A549 (cell line): ENCODE results near the gene GOSR2. TPM values are rescaled to one million over a fixed set of nuclear protein-coding genes. Genes with fewer than 3 reads are reported as not detected.

Source experiments
- ATAC-seq, 2 experiments: fragments of 200-7000 bp in 1 of 2; fragments of >200 bp in 1 of 2; cut with Nextera tagmentation in 1 of 2; cut with Tn5 transposase in 1 of 2; 3 replicates each; pipeline versions ENCODE4 v1.8.0 to v1.9.1; 2018 to 2020; ENCODE audit warnings: mild to moderate bottlenecking in 1 of 2, moderate library complexity in 1 of 2
- CTCF ChIA-PET: fragments of 300-600 bp; sonication (Branson Sonifier 250); formaldehyde crosslinking; extraction: SDS; loops from one replicate; lab custom pipeline; 2021; ENCODE audit warnings: antibody characterized with exemption, inconsistent platforms; lab: Yijun Ruan, JAX
- POLR2A ChIA-PET: fragments of 350-600 bp; formaldehyde crosslinking; extraction: SDS; loops from one replicate; lab custom pipeline; 2021; ENCODE audit warnings: antibody characterized with exemption, inconsistent platforms; lab: Yijun Ruan, JAX
- DNase-seq, 2 experiments: peaks; one replicate each; pipeline versions ENCODE4 v3.0.0 to v3.0.0-alpha.2; 2011 to 2016; ENCODE audit warnings: low read depth in 1 of 2, low spot score in 1 of 2
- FAIRE-seq: peaks from 2 replicates; lab custom pipeline; 2011; peaks lifted over from hg19 to GRCh38; lab: Jason Lieb, UNC
- H3K27ac ChIP-seq, 2 experiments: fragments of >200 bp; sonication (Bioruptor Twin); formaldehyde crosslinking; 3 replicates each; pipeline ENCODE4 v1.5.1; 2016 to 2017
- H3K4me1 ChIP-seq: fragments of >200 bp; sonication (Bioruptor Twin); formaldehyde crosslinking; 3 replicates; pipeline ENCODE4 v1.6.1; 2016
- H3K4me2 ChIP-seq: fragments of >200 bp; sonication (Bioruptor Twin); formaldehyde crosslinking; 3 replicates; pipeline ENCODE4 v1.6.1; 2016
- H3K4me3 ChIP-seq: fragments of >200 bp; sonication (Bioruptor Twin); formaldehyde crosslinking; 3 replicates; pipeline ENCODE4 v1.5.1; 2016
- H3K9me3 ChIP-seq: fragments of >200 bp; sonication (Bioruptor Twin); formaldehyde crosslinking; 3 replicates; pipeline ENCODE4 v1.6.1; 2016
- CHD4 ChIP-seq: fragments of 200-600 bp; sonication (generic); IDR thresholded peaks from 2 replicates; pipeline ENCODE4 v1.6.1; 2016; ENCODE audit warnings: antibody characterized with exemption, mild to moderate bottlenecking, borderline replicate concordance
- EHF ChIP-seq: fragments of 250-450 bp; sonication (Bioruptor Pico); IDR thresholded peaks from 2 replicates; pipeline ENCODE4 v1.5.0; 2020; ENCODE audit warnings: mild to moderate bottlenecking
- FOXS1 ChIP-seq: fragments of 250-450 bp; sonication (Bioruptor Pico); IDR thresholded peaks from 2 replicates; pipeline ENCODE4 v1.5.0; 2020; ENCODE audit warnings: mild to moderate bottlenecking, moderate library complexity
- GATA3 ChIP-seq: IDR thresholded peaks from 2 replicates; pipeline ENCODE4 v1.6.1; 2012; ENCODE audit warnings: borderline replicate concordance
- HES2 ChIP-seq: fragments of >200 bp; sonication (Bioruptor Twin); formaldehyde crosslinking; IDR thresholded peaks from 2 replicates; pipeline ENCODE4 v1.6.1; 2016
- HEYL ChIP-seq: fragments of 250-450 bp; sonication (Bioruptor Pico); IDR thresholded peaks from 2 replicates; pipeline ENCODE4 v1.8.0; 2021; ENCODE audit warnings: mild to moderate bottlenecking, moderate library complexity
- KDM5A ChIP-seq: fragments of 200-600 bp; sonication (generic); IDR thresholded peaks from 2 replicates; pipeline ENCODE4 v1.6.1; 2016; ENCODE audit warnings: antibody characterized with exemption, mild to moderate bottlenecking
- MAX ChIP-seq: IDR thresholded peaks from 2 replicates; pipeline ENCODE4 v1.6.1; 2012
- MAZ ChIP-seq: fragments of 150-350 bp; IDR thresholded peaks from 2 replicates; pipeline ENCODE4 v1.6.1; 2014; ENCODE audit warnings: antibody characterized with exemption, low read depth, low read length, borderline replicate concordance
- POLR2A ChIP-seq: IDR thresholded peaks from 2 replicates; pipeline ENCODE4 v1.6.1; 2012; ENCODE audit warnings: mild to moderate bottlenecking, low read length
- POLR2AphosphoS2 ChIP-seq: conservative IDR thresholded peaks from 2 replicates; pipeline ENCODE4 v1.6.1; 2012; ENCODE audit warnings: low read length, improper control_type of control experiment, inconsistent platforms
- RAD21 ChIP-seq, 2 experiments: fragments of >200 bp in 1 of 2; sonication (Bioruptor Twin) in 1 of 2; formaldehyde crosslinking in 1 of 2; IDR thresholded peaks in 1 of 2; conservative IDR thresholded peaks in 1 of 2; 2 replicates in 1 of 2; 3 replicates in 1 of 2; pipeline ENCODE4 v1.6.1; 2012 to 2018; ENCODE audit warnings: inconsistent platforms in 1 of 2
- RCOR1 ChIP-seq: fragments of 150-350 bp; IDR thresholded peaks from 2 replicates; pipeline ENCODE4 v1.6.1; 2014; ENCODE audit warnings: antibody characterized with exemption, low read length, low read depth
- SREBF2 ChIP-seq: fragments of 450-650 bp; IDR thresholded peaks from 2 replicates; pipeline ENCODE4 v1.6.1; 2014; ENCODE audit warnings: mild to moderate bottlenecking, moderate library complexity
- TP53 ChIP-seq: fragments of 250-450 bp; sonication (Bioruptor Pico); IDR thresholded peaks from 2 replicates; pipeline ENCODE4 v1.5.0; 2021; ENCODE audit warnings: mild to moderate bottlenecking, moderate library complexity
- ZC3H11A ChIP-seq: fragments of 450-650 bp; IDR thresholded peaks from 2 replicates; pipeline ENCODE4 v1.6.1; 2014; ENCODE audit warnings: antibody characterized with exemption, mild to moderate bottlenecking
- ZFP36 ChIP-seq: fragments of 450-650 bp; IDR thresholded peaks from 2 replicates; pipeline ENCODE4 v1.6.1; 2014; ENCODE audit warnings: borderline replicate concordance; ENCODE audit not compliant: partially characterized antibody
- WGBS: methylation state at CpG from one replicate; pipeline ENCODE4 v1.1.6; 2017; ENCODE audit errors: missing lambda C conversion rate; 5-methylcytosine and 5-hydroxymethylcytosine counted together
- polyA plus RNA-seq, 4 experiments: library from polyadenylated mRNA; depleted of rRNA in 3 of 4; stranded (reverse); fragments of >200 nt; fragmentation: RNase III in 1 of 4; extraction: RNeasy Plus Mini Kit Qiagen cat#74134 plus additional on column Dnase treatment in 1 of 4; gene quantifications; 2 replicates in 3 of 4; 3 replicates in 1 of 4; pipeline ENCODE4 v1.2.3, GENCODE V29; 2011 to 2017
- TF ChIP-seq, protein P1 (sequence below): fragments of 150-350 bp; IDR thresholded peaks from 2 replicates; pipeline ENCODE4 v1.6.1; 2014; ENCODE audit warnings: low read depth, mild to moderate bottlenecking, low read length
- TF ChIP-seq, protein P2 (sequence below): fragments of 450-650 bp; IDR thresholded peaks from 2 replicates; pipeline ENCODE4 v1.6.1; 2014; ENCODE audit warnings: antibody characterized with exemption
- TF ChIP-seq, protein P3 (sequence below): fragments of 250-450 bp; sonication (Bioruptor Pico); IDR thresholded peaks from 2 replicates; pipeline ENCODE4 v1.5.0; 2020; ENCODE audit warnings: low read depth, mild to moderate bottlenecking, moderate library complexity
- TF ChIP-seq, protein P4 (sequence below): fragments of 200-600 bp; sonication (generic); IDR thresholded peaks from 2 replicates; pipeline ENCODE4 v1.6.1; 2016; ENCODE audit warnings: antibody characterized with exemption, mild to moderate bottlenecking, moderate library complexity
- TF ChIP-seq, protein P5 (sequence below): fragments of >200 bp; sonication (Bioruptor Twin); formaldehyde crosslinking; IDR thresholded peaks from 3 replicates; pipeline ENCODE4 v1.5.1; 2016
- TF ChIP-seq, protein P6 (sequence below): fragments of >200 bp; sonication (Bioruptor Twin); formaldehyde crosslinking; IDR thresholded peaks from 3 replicates; pipeline ENCODE4 v1.6.1; 2016

The GOSR2 gene
- polyA plus RNA-seq, 2 of the 4 experiments (the other 2 are of a cell fraction): 36.9 to 68.3 TPM

GRCh38 chr17:46976626-46977270 lies 53.8 kb downstream of the GOSR2 start:
- 74% methylated on average over 14 of the region's 14 CpGs for WGBS
- ATAC-seq (no peak; a peak in 1 of 6 replicates), DNase-seq (peak in 1 of 2 experiments; percentile 48), FAIRE-seq (no peak)
- H3K9me3 ChIP-seq: no peaks in the 10 kb centered on the region
- no peak overlapping the region for H3K27ac ChIP-seq
- POLR2A ChIA-PET: no interaction called here
- H3K4me3 ChIP-seq: no peak overlapping the region
- H3K4me2 ChIP-seq: no peak overlapping the region
- TF ChIP-seq ZC3H11A (no peak), SREBF2 (no peak), GATA3 (no peak), MAZ (no peak), ZFP36 (no peak), MAX (no peak), RCOR1 (no peak), FOXS1 (CRISPR knock-in tag) (no peak), HES2 (no peak), EHF (CRISPR knock-in tag) (no peak), CHD4 (no peak)
- TF ChIP-seq, protein P1, sequence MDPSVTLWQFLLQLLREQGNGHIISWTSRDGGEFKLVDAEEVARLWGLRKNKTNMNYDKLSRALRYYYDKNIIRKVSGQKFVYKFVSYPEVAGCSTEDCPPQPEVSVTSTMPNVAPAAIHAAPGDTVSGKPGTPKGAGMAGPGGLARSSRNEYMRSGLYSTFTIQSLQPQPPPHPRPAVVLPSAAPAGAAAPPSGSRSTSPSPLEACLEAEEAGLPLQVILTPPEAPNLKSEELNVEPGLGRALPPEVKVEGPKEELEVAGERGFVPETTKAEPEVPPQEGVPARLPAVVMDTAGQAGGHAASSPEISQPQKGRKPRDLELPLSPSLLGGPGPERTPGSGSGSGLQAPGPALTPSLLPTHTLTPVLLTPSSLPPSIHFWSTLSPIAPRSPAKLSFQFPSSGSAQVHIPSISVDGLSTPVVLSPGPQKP: no peak
- TF ChIP-seq, protein P2, sequence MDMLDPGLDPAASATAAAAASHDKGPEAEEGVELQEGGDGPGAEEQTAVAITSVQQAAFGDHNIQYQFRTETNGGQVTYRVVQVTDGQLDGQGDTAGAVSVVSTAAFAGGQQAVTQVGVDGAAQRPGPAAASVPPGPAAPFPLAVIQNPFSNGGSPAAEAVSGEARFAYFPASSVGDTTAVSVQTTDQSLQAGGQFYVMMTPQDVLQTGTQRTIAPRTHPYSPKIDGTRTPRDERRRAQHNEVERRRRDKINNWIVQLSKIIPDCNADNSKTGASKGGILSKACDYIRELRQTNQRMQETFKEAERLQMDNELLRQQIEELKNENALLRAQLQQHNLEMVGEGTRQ: no peak
- TF ChIP-seq, protein P3, sequence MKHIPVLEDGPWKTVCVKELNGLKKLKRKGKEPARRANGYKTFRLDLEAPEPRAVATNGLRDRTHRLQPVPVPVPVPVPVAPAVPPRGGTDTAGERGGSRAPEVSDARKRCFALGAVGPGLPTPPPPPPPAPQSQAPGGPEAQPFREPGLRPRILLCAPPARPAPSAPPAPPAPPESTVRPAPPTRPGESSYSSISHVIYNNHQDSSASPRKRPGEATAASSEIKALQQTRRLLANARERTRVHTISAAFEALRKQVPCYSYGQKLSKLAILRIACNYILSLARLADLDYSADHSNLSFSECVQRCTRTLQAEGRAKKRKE (CRISPR knock-in tag): no peak
- CTCF ChIA-PET: interaction anchor here (1.0 to 32.4 kb wide), 3 partner anchors 13 to 25 kb away, joined by 3 to 460 read pairs (median 6); no protein-coding TSS in a partner anchor
- 0 out of 3 replicates have a peak, but pooled peaks cover 2% of the 10 kb centered on the region for H3K4me1 ChIP-seq

- no peak overlapping the region for H3K4me2 ChIP-seq
- TF ChIP-seq POLR2AphosphoS2 (no peak), HEYL (CRISPR knock-in tag) (no peak), RAD21 (conservative IDR thresholded peaks at IDR 0.05 in 1 of 2, IDR thresholded peaks at IDR 0.05 in 1 of 2) (peak; percentile 18 to 21; a peak in 1 of 5 replicates), MAX (peak; percentile 32; the same call in 1 of the 2 replicates), TP53 (CRISPR knock-in tag) (no peak), KDM5A (no peak), POLR2A (no peak)
- TF ChIP-seq, protein P4, sequence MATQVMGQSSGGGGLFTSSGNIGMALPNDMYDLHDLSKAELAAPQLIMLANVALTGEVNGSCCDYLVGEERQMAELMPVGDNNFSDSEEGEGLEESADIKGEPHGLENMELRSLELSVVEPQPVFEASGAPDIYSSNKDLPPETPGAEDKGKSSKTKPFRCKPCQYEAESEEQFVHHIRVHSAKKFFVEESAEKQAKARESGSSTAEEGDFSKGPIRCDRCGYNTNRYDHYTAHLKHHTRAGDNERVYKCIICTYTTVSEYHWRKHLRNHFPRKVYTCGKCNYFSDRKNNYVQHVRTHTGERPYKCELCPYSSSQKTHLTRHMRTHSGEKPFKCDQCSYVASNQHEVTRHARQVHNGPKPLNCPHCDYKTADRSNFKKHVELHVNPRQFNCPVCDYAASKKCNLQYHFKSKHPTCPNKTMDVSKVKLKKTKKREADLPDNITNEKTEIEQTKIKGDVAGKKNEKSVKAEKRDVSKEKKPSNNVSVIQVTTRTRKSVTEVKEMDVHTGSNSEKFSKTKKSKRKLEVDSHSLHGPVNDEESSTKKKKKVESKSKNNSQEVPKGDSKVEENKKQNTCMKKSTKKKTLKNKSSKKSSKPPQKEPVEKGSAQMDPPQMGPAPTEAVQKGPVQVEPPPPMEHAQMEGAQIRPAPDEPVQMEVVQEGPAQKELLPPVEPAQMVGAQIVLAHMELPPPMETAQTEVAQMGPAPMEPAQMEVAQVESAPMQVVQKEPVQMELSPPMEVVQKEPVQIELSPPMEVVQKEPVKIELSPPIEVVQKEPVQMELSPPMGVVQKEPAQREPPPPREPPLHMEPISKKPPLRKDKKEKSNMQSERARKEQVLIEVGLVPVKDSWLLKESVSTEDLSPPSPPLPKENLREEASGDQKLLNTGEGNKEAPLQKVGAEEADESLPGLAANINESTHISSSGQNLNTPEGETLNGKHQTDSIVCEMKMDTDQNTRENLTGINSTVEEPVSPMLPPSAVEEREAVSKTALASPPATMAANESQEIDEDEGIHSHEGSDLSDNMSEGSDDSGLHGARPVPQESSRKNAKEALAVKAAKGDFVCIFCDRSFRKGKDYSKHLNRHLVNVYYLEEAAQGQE: no peak
- TF ChIP-seq, protein P5, sequence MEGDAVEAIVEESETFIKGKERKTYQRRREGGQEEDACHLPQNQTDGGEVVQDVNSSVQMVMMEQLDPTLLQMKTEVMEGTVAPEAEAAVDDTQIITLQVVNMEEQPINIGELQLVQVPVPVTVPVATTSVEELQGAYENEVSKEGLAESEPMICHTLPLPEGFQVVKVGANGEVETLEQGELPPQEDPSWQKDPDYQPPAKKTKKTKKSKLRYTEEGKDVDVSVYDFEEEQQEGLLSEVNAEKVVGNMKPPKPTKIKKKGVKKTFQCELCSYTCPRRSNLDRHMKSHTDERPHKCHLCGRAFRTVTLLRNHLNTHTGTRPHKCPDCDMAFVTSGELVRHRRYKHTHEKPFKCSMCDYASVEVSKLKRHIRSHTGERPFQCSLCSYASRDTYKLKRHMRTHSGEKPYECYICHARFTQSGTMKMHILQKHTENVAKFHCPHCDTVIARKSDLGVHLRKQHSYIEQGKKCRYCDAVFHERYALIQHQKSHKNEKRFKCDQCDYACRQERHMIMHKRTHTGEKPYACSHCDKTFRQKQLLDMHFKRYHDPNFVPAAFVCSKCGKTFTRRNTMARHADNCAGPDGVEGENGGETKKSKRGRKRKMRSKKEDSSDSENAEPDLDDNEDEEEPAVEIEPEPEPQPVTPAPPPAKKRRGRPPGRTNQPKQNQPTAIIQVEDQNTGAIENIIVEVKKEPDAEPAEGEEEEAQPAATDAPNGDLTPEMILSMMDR: peak; percentile 24; the same call in 2 of the 3 replicates
- TF ChIP-seq, protein P6, sequence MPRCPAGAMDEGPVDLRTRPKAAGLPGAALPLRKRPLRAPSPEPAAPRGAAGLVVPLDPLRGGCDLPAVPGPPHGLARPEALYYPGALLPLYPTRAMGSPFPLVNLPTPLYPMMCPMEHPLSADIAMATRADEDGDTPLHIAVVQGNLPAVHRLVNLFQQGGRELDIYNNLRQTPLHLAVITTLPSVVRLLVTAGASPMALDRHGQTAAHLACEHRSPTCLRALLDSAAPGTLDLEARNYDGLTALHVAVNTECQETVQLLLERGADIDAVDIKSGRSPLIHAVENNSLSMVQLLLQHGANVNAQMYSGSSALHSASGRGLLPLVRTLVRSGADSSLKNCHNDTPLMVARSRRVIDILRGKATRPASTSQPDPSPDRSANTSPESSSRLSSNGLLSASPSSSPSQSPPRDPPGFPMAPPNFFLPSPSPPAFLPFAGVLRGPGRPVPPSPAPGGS: no peak
- TF ChIP-seq, protein P2: no peak
- TF ChIP-seq, all 56 proteins: peak for 3
- 0 out of 3 replicates have a peak, but pooled peaks cover 2% of the 10 kb centered on the region for H3K4me1 ChIP-seq
- ATAC-seq (peak; percentile 87 to 93), DNase-seq (peak; percentile 73 to 89), FAIRE-seq (no peak)
- CTCF ChIA-PET: interaction anchor here (0.6 to 32.4 kb wide), 5 partner anchors 10 to 28 kb away, joined by 3 to 460 read pairs (median 5); no protein-coding TSS in a partner anchor
- no peak overlapping the region for H3K4me3 ChIP-seq
- H3K9me3 ChIP-seq: no peaks in the 10 kb centered on the region
- H3K27ac ChIP-seq: no peak overlapping the region
- POLR2A ChIA-PET: no interaction called here
- 45% methylated on average over 7 of the region's 7 CpGs for WGBS
Measured at GRCh38 chr17:46977348-46977747, 54.4 kb downstream of the GOSR2 start.
